DMS79 (cell line): ENCODE data around the gene LRRTM1.

Source experiments
- DNase-seq: peaks from one replicate; lab custom pipeline; 2025; lab: John Stamatoyannopoulos, UW

Gene LRRTM1

GRCh38 chr2:80303909-80304837, at the start of gene LRRTM1:
Gene LRRTM1, minus strand, starts transcription at chr2:80304752. Its CDS starts 933 bp downstream, at chr2:80303819.
- DNase-seq, result no peak

DNA sequence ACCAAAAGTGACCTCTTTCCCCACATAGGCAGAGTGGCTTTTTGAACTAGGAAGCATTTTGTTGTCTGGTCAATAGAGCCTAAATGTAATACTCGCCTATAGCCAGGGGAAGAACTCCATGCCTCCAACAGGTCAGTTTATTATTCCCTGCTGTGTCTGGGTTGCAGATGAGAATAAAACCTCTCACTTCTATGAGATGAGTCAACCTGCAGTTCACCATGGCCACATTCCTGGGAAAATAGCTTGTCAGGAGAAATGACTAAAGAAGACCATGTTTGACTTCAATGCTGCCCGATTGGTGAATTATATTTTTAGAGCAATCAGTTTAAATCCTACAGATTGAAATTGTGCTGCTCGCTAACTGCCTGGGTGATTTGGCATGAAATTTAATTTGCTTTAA, 46.7 kb upstream of the LRRTM1 start:
- DNase-seq, result no peak

GRCh38 chr2:80348953-80349352, 44.4 kb upstream of the LRRTM1 start:
- no peak for DNase-seq

GRCh38 chr2:80348078-80348477, 43.5 kb upstream of the LRRTM1 start:
- no peak for DNase-seq

- DNase-seq, result no peak
These were observed 35.5 kb upstream of the LRRTM1 start for GRCh38 chr2:80340022-80340421.

DNA sequence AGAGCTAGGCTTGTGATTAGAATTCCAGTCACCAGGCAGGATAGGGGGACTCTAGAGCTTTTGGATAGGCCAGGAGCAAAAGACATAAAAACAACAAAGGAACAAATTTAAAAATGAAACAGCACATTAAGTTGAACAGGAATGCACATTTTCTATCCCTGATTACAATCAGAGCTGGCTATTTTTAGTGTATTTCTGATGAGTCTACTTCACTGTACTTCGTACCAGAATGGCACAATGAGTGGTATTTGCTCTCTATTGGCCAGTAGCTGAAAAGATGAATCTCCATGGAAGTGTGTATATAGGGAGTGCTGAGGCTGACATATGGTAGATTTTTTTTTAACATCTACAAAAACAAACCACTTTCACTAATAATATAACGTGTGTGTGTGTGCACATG, 34.2 kb upstream of the LRRTM1 start:
- DNase-seq, result no peak

DNA sequence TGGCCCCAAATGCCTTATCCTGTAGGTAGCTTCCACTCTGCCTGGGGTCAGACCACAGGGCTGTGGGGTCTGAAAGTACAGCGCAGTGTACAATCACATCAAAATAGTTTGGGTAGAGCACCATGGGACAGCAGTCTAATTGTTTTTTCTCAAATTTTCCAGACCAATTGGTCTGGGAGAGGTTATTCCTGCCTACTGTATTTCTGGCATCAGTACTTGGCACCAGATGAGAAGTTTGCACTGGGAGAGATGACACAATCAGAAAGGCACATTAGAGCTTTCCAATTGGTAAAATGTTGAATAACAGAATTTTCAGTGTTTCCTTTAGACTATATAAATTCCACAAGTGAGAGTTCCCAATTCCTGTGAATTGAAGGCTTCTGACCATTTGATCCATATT, 30.9 kb upstream of the LRRTM1 start:
- no peak for DNase-seq

DNA sequence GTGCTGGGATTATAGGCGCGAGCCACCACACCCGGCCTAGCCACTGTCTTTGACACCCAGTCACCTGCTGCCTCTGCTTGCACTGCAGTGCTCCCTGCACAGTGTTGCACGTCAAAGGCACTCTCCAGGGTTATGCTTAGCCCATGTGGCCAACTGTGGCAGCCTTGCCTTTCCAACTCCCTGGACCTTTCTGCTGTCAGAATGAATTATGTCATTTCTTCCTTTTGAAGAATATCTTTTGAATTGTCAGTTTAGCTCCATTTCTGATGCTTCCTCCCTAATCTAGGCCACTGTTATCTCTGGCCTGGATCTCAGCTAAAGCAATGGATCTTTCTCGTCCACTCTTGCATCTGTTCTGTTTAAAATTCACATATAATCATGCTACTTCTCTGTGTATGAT, 29.3 kb upstream of the LRRTM1 start:
- DNase-seq, result no peak

- DNase-seq, result no peak
These were observed 26.2 kb upstream of the LRRTM1 start for GRCh38 chr2:80330527-80331450.

DNA sequence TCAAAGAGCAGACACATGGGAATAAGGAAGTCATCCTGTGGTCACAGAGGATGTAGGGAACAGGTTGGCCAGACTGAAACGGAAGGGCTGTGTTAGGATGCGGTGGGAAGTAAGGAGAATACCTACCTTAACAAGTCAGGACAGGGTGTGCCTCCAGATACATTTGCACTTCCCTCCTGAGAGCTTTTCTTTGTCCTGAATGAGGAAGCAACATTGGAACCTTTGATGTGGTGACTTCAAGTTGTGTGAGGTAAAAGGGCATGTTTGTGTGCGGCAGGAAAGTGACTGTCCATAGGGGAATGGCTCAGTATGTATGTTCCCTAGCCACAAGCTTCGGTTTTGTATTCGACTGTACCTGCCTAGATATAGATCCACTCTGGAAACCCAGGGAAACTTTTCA, 24.9 kb upstream of the LRRTM1 start:
- no peak for DNase-seq

GRCh38 chr2:80328159-80328571, 23.6 kb upstream of the LRRTM1 start:
- no peak for DNase-seq

- no peak for DNase-seq
These were observed 22.3 kb upstream of the LRRTM1 start for GRCh38 chr2:80326861-80327260.

- DNase-seq, result no peak
These were observed 21.7 kb upstream of the LRRTM1 start for GRCh38 chr2:80326214-80326613.

DNA sequence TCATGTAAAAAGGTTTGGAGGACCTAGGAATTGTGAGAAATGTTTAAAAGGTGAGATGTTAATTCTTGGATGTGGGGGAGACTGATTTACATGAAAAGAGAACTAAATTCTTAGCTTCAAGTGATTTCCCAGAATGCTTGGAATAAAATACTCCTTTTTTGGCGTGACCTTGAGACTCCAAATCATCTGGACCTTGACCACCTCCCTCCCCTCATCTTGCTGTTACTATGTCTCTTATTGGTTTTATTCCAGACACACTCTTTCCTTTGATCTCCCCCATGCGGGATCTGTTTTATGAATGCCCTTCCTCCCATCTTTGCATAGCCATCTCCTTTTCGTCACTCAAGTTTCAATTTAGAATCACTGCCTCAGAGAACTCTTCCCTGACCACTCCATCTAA, 20.0 kb upstream of the LRRTM1 start:
- DNase-seq, result no peak

DNA sequence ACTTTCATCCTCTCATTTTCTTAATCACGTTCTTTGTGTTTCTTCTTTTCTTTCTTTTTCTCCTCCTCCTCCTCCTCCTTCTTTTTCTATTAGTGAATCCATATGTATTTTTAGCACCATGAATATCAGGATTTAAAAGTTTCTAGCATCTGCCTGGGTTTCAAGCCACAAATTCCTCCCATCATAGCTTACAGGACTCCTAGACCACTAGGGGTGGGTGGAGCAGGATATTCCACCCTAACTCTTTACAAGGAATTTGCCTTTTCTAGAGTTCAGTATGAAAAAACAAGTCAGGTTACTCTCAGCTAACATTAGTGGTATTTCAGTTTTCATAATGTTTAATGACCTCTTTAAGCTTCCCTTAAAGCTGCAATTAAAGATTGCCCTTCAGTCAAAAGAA, 19.1 kb upstream of the LRRTM1 start:
- DNase-seq, result no peak

- no peak for DNase-seq
These were observed 18.4 kb upstream of the LRRTM1 start for GRCh38 chr2:80322958-80323357.

- DNase-seq, result no peak
These were observed 17.9 kb upstream of the LRRTM1 start for GRCh38 chr2:80322311-80322920.

DNA sequence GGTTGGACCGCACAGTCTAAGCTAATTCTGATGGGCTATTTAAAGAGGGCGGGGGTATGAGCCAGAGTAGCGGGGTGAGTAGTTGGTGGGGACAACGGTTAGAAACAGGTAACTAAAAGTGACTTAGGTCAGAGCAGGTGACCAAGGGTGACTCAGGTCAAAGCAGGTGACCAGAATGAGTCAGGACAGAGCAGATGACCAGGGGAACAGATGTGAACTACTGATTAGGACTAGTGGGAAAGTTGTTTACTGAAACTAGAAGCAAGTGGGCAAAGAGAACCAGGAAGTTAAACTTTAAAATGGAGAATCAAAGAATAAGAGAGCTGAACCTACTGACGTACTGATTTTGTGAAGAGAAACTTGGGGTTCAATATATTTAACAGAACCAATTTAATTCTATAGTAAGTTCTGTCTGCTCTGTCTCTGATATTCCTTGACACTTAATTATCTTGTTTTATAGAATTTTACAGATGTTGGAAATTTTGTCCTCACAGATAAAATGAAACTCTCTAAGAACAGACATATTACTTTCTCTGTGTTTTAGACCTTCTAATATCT, 7.8 kb upstream of the LRRTM1 start:
- no peak for DNase-seq

DNA sequence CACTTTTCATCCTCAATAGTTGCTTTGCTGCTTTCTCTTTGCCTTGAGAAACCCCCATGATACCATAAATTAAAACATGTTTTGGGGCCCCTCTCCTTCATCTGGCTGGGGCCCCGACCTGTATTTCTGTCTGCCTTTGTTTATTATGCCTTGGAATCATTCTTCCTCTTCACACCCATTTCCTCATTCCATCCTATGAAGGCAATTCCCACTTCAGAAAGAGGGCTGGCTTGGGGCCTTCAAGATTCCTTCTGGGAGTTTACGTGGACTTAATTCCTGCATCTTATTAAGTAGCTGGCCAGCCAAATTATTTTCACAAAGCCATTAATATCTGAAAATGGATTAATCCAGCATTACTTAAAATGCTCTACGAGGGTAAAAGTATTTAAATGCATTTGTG, 6.8 kb upstream of the LRRTM1 start:
- DNase-seq, result no peak

- no peak for DNase-seq
These were observed 1.3 kb downstream of the LRRTM1 start for GRCh38 chr2:80303006-80303908.
